B cell (primary cell): ENCODE measurements around the gene ARMS2. TPM values are rescaled to one million over a fixed set of nuclear protein-coding genes. Genes with fewer than 3 reads are reported as not detected.

ENCODE experiments used
- ATAC-seq: fragments of 200-7000 bp; cut with Tn5 transposase; one replicate; pipeline ENCODE4 v1.10.0; 2021; ENCODE audit warnings: low read depth, mild to moderate bottlenecking, moderate number of reproducible peaks, moderate library complexity
- CTCF ChIA-PET: fragments of 350-600 bp; sonication (Branson Sonifier 250); formaldehyde crosslinking; loops from one replicate; lab custom pipeline; 2021; ENCODE audit warnings: antibody characterized with exemption, inconsistent platforms; lab: Charles Lee
- POLR2A ChIA-PET: fragments of 350-600 bp; sonication (Branson Sonifier 250); formaldehyde crosslinking; loops from one replicate; lab custom pipeline; 2021; ENCODE audit warnings: antibody characterized with exemption; lab: Charles Lee
- DNase-seq: peaks from one replicate; pipeline ENCODE4 v3.0.0; 2013
- H2AFZ ChIP-seq: 2 replicates; pipeline ENCODE4 v1.6.1; 2012; ENCODE audit warnings: mild to moderate bottlenecking, low read depth, low read length; ENCODE audit not compliant: insufficient read depth, poor library complexity, severe bottlenecking
- H3K27ac ChIP-seq, 2 donors: 1 replicate in 1 of 2; 2 replicates in 1 of 2; pipeline ENCODE4 v1.5.1; 2012 to 2013; ENCODE audit warnings: low read length in 2 of 2, mild to moderate bottlenecking in 2 of 2, moderate library complexity in 1 of 2
- H3K27me3 ChIP-seq, 4 experiments: fragments of 200-600 bp in 1 of 4; sonication (generic) in 1 of 4; replicated peaks in 1 of 4; 1 replicate in 2 of 4; 2 replicates in 2 of 4; pipeline versions ENCODE4 v1.6.1 to v1.7.0; 2013 to 2016; ENCODE audit warnings: low read length in 3 of 4, mild to moderate bottlenecking in 2 of 4, mixed read lengths in 1 of 4, moderate library complexity in 1 of 4; ENCODE audit not compliant: insufficient read depth in 4 of 4, control insufficient read depth in 3 of 4; ENCODE audit errors: control extremely low read depth in 1 of 4
- H3K36me3 ChIP-seq, 2 experiments: replicated peaks in 1 of 2; 1 replicate in 1 of 2; 2 replicates in 1 of 2; pipeline versions ENCODE4 v1.6.1 to v1.7.1; 2013; ENCODE audit warnings: low read length in 1 of 2; ENCODE audit not compliant: insufficient read depth in 2 of 2, control insufficient read depth in 1 of 2; ENCODE audit errors: control extremely low read depth in 1 of 2, extremely low read depth in 1 of 2
- H3K4me1 ChIP-seq, 2 donors: fragments of 200-600 bp in 1 of 2; sonication (generic) in 1 of 2; 1 replicate in 1 of 2; 2 replicates in 1 of 2; pipeline versions ENCODE4 v1.5.1 to v1.6.1; 2013 to 2017; ENCODE audit warnings: low read length in 2 of 2; ENCODE audit not compliant: control insufficient read depth in 2 of 2, insufficient read depth in 2 of 2
- H3K4me2 ChIP-seq: replicated peaks from 2 replicates; pipeline ENCODE3; 2012; ENCODE audit warnings: mild to moderate bottlenecking, low read depth, low read length; ENCODE audit not compliant: poor library complexity, severe bottlenecking
- H3K4me3 ChIP-seq, 5 experiments: fragments of 200-600 bp in 1 of 5; sonication (generic) in 1 of 5; 1 replicate in 3 of 5; 2 replicates in 2 of 5; pipeline versions ENCODE4 v1.5.1 to v1.7.0; 2011 to 2016; ENCODE audit warnings: low read length in 4 of 5, mild to moderate bottlenecking in 4 of 5, low read depth in 2 of 5, control low read depth in 1 of 5, moderate library complexity in 1 of 5; ENCODE audit not compliant: insufficient read depth in 1 of 5; ENCODE audit errors: control extremely low read depth in 1 of 5, extremely low read depth in 1 of 5
- H3K79me2 ChIP-seq: fragments of 200-600 bp; sonication (generic); one replicate; pipeline ENCODE4 v1.6.0; 2016; ENCODE audit warnings: low read length; ENCODE audit not compliant: control insufficient read depth, insufficient read depth
- H3K9ac ChIP-seq: fragments of 200-600 bp; sonication (generic); 2 replicates; pipeline ENCODE4 v1.6.1; 2017; ENCODE audit warnings: mild to moderate bottlenecking, low read length, moderate library complexity
- H3K9me3 ChIP-seq, 3 donors: one replicate each; pipeline versions ENCODE4 v1.6.1 to v1.7.1; 2013; ENCODE audit warnings: low read length in 2 of 3; ENCODE audit not compliant: control insufficient read depth in 2 of 3, insufficient read depth in 1 of 3; ENCODE audit errors: control extremely low read depth in 1 of 3
- H4K20me1 ChIP-seq: 2 replicates; pipeline ENCODE4 v1.6.0; 2012; ENCODE audit warnings: mild to moderate bottlenecking, low read length; ENCODE audit not compliant: insufficient read depth, control insufficient read depth, poor library complexity, severe bottlenecking
- H3K27ac Mint-ChIP-seq: one replicate; pipeline ENCODE4 v1.8.0; 2021; ENCODE audit warnings: mixed read lengths
- H3K27me3 Mint-ChIP-seq: one replicate; pipeline ENCODE4 v1.8.0; 2021; ENCODE audit warnings: mixed read lengths
- H3K4me1 Mint-ChIP-seq: one replicate; pipeline ENCODE4 v1.8.0; 2021; ENCODE audit warnings: mixed read lengths
- H3K4me3 Mint-ChIP-seq: one replicate; pipeline ENCODE4 v1.8.0; 2021; ENCODE audit warnings: mixed read lengths
- H3K9me3 Mint-ChIP-seq: one replicate; pipeline ENCODE4 v1.8.0; 2022; ENCODE audit warnings: mixed read lengths; ENCODE audit not compliant: insufficient read depth
- EZH2 ChIP-seq: IDR thresholded peaks from 2 replicates; pipeline ENCODE4 v1.6.1; 2012; ENCODE audit warnings: borderline replicate concordance, low read depth, mild to moderate bottlenecking, moderate library complexity, low read length; ENCODE audit not compliant: insufficient read depth, poor library complexity, severe bottlenecking
- WGBS: methylation state at CpG from one replicate; pipeline ENCODE4 v1.1.5; 2013; ENCODE audit warnings: missing lambda C conversion rate; ENCODE audit not compliant: insufficient coverage; 5-methylcytosine and 5-hydroxymethylcytosine counted together
- intact Hi-C: fragments of 100-400 bp; cut with micrococcal nuclease; formaldehyde crosslinking; loops from one replicate; pipeline ENCODE4 v1.10.0; 2022
- polyA plus RNA-seq: library from polyadenylated mRNA; depleted of rRNA; stranded (reverse); fragments of >200 nt; gene quantifications from 2 replicates; pipeline ENCODE4 v1.2.3, GENCODE V29; 2012
- total RNA-seq, 2 donors: library from RNA; stranded (reverse); fragments of 120-200 nt in 1 of 2; gene quantifications; 1 replicate in 1 of 2; 2 replicates in 1 of 2; pipeline versions ENCODE4 v1.2.3 to v1.2.4, GENCODE V29; 2013 to 2022
- TF ChIP-seq, protein P1 (sequence below): fragments of 200-600 bp; IDR thresholded peaks from one replicate; pipeline ENCODE4 v1.8.0; 2022; ENCODE audit warnings: antibody characterized with exemption, mild to moderate bottlenecking

ARMS2 gene
- total and polyA plus RNA-seq, 2 donors (not counting 1 experiment from before 2014, with no cell fraction given) = not detected

DNA sequence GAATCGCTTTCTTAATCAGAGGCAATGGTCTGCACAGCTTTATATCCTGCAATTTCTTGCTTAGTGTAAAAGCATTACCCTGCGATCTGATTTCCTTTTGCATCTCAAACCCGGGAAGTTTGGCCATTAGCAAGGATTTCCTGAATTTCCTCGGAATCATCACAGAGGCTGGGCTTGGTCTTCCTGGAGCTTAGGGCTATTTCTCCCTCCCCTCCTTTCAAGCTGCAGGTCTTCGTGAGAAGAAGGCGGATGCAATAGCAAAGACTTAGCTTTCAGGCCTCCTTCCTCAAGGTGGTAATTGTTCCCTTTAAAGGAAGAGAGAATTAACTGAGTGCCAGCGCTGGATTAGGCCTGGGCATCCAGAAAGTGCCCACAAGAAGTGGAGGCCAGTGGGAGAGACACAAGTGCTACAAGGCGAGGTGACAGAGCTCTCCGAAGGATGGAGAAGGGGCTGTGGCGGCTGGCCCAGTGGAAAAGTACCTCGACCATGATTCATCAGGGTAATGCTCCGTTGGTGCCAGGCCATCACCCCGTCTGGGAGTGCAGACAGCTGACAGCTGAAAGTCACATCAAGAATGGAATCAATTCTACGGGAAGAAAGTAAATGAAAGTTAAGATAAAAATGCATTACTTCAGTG lies 4.0 kb upstream of the ARMS2 start:
- no peak overlapping the region for H2AFZ ChIP-seq
- no peak overlapping the region for H3K27ac ChIP-seq
- no peak overlapping the region for H3K4me2 ChIP-seq
- 71% methylated on average over 12 of the region's 14 CpGs for WGBS
- no peaks in the 10 kb centered on the region for H3K4me1 ChIP-seq
- TF ChIP-seq EZH2 = no peak
- TF ChIP-seq, protein P1, sequence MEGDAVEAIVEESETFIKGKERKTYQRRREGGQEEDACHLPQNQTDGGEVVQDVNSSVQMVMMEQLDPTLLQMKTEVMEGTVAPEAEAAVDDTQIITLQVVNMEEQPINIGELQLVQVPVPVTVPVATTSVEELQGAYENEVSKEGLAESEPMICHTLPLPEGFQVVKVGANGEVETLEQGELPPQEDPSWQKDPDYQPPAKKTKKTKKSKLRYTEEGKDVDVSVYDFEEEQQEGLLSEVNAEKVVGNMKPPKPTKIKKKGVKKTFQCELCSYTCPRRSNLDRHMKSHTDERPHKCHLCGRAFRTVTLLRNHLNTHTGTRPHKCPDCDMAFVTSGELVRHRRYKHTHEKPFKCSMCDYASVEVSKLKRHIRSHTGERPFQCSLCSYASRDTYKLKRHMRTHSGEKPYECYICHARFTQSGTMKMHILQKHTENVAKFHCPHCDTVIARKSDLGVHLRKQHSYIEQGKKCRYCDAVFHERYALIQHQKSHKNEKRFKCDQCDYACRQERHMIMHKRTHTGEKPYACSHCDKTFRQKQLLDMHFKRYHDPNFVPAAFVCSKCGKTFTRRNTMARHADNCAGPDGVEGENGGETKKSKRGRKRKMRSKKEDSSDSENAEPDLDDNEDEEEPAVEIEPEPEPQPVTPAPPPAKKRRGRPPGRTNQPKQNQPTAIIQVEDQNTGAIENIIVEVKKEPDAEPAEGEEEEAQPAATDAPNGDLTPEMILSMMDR = no peak
- DNase-seq (no peak), ATAC-seq (no peak)
- no peak overlapping the region for H3K9ac ChIP-seq
- CTCF ChIA-PET = interaction anchor here (1.4 kb wide), 1 partner anchor 16 kb away, joined by 3 read pairs; no protein-coding TSS in a partner anchor
- no peaks in the 10 kb centered on the region for H3K79me2 ChIP-seq
- Mint-ChIP-seq H3K4me3 (no peak overlapping the region), H3K27me3 (peaks cover 41% of the 10 kb centered on the region), H3K9me3 (no peaks in the 10 kb centered on the region), H3K27ac (no peak overlapping the region), H3K4me1 (no peaks in the 10 kb centered on the region)
- intact Hi-C loops = no loop called here
- H3K36me3 ChIP-seq = no peaks in the 10 kb centered on the region
- H3K4me3 ChIP-seq = no peak overlapping the region
- peaks cover 0 to 6% (median 1%) of the 10 kb centered on the region in 3 donors for H3K9me3 ChIP-seq
- POLR2A ChIA-PET = no interaction called here
- peaks cover 0 to 9% (median 2%) of the 10 kb centered on the region in 4 experiments for H3K27me3 ChIP-seq
- no peaks in the 10 kb centered on the region for H4K20me1 ChIP-seq

DNA sequence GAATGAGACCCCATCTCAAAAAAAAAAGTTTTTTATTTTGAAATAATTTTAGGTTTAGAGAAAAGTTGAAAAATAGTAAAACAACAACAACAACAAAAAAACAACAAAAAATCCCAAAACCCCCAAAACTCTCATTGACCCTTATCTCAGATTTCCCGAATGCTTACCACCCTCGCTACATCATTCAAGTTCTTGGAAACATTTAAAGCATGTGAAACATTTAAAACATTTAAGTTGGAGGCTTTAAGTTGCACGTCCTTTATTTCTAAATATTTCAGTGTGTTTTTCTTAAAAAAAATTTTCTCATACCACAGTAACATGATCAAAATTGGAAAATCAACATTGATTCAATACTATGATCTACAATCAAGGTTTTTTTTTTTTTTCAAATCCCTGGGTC lies 382 bp upstream of the ARMS2 start:
- ATAC-seq (no peak), DNase-seq (no peak)
- no peak overlapping the region for H3K27ac ChIP-seq
- TF ChIP-seq, protein P1 = no peak
- TF ChIP-seq EZH2 = no peak
- no peaks in the 10 kb centered on the region for H4K20me1 ChIP-seq
- peaks cover 0 to 26% (median 8%) of the 10 kb centered on the region in 4 experiments for H3K27me3 ChIP-seq
- H3K9me3 Mint-ChIP-seq = no peaks in the 10 kb centered on the region
- no peak overlapping the region for H3K9ac ChIP-seq
- H3K79me2 ChIP-seq = no peaks in the 10 kb centered on the region
- peaks cover 0 to 1% of the 10 kb centered on the region in 2 donors for H3K4me1 ChIP-seq
- no peak overlapping the region for H2AFZ ChIP-seq
- H3K9me3 ChIP-seq = peaks cover 0 to 6% (median 0%) of the 10 kb centered on the region in 3 donors
- intact Hi-C loops = no loop called here
- ChIA-PET CTCF (interaction anchor here (1.2 kb wide), 1 partner anchor 155 kb away, joined by 5 read pairs; no protein-coding TSS in a partner anchor), POLR2A (no interaction called here)
- H3K27me3 Mint-ChIP-seq = peaks cover 54% of the 10 kb centered on the region
- no peak overlapping the region for H3K4me3 ChIP-seq
- WGBS = no CpG with 5 or more reads among the region's 3 CpGs
- no peak overlapping the region for H3K27ac Mint-ChIP-seq
- no peak overlapping the region for H3K4me3 Mint-ChIP-seq
- H3K4me2 ChIP-seq = no peak overlapping the region
- no peaks in the 10 kb centered on the region for H3K36me3 ChIP-seq
- H3K4me1 Mint-ChIP-seq = no peaks in the 10 kb centered on the region
